NCI-H524 treated with DMSO at 0.1 percent for 48 hours (cell line): ENCODE results near the gene CHST13.

Experiments
- DNase-seq: peaks from one replicate; lab custom pipeline; 2025; lab: John Stamatoyannopoulos, UW

The CHST13 gene, protein sequence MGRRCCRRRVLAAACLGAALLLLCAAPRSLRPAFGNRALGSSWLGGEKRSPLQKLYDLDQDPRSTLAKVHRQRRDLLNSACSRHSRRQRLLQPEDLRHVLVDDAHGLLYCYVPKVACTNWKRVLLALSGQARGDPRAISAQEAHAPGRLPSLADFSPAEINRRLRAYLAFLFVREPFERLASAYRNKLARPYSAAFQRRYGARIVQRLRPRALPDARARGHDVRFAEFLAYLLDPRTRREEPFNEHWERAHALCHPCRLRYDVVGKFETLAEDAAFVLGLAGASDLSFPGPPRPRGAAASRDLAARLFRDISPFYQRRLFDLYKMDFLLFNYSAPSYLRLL

GRCh38 chr3:126523745-126524428 is at the start of gene CHST13:
TSS of gene CHST13 (plus strand) at chr3:126524155. CDS start at chr3:126524333, 178 bp downstream.
- peak; percentile 6 for DNase-seq

GRCh38 chr3:126474498-126475412 is 49.2 kb upstream of the CHST13 start:
- DNase-seq: no peak

- DNase-seq: peak; percentile 33
These were observed 48.4 kb upstream of the CHST13 start, which contains the start of gene ZXDC for GRCh38 chr3:126475413-126476114. TSS of gene ZXDC (minus strand) at chr3:126475891. CDS start at chr3:126475865, 26 bp downstream.

DNA sequence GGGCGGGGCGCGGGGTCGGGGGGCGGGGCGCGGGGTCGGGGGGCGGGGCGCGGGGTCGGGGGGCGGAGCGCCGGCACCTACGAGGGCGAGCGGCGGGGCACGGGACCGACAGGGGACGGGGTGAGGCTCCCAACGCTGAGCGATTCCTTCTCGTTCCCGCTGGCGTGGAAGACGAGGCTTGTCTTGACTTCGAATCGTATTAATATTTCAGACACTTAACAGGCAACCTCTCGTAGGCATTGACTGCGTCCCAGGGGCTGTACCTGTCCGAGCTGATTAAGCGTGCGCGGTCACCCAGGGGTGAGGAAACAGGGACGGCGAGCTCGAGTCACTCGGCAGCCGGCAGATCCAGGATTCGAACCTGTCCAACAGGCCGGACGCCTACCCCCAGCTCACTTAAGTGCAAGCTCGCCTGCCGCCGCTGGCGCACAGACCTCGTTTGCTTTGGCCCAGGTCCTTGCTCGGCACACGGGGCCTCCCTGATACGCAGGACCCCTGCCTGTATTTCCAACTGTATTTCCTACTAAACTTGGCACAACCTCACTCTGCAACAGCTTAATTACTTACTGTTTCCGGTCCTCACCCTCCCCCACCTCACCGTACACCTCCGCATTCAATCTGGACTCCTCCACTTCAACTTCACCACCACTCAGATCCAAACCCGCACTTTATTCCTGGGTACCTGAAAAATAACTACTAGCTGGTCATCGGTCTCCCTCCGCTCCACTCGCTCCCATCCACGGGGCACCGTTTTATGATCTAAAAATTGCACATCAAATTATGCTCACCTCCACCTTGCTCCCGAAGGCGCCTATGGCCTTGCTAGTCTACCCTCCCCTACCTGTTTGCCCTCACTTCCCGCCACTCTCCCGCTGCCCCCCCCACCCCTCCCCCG is 47.5 kb upstream of the CHST13 start:
- no peak for DNase-seq

DNA sequence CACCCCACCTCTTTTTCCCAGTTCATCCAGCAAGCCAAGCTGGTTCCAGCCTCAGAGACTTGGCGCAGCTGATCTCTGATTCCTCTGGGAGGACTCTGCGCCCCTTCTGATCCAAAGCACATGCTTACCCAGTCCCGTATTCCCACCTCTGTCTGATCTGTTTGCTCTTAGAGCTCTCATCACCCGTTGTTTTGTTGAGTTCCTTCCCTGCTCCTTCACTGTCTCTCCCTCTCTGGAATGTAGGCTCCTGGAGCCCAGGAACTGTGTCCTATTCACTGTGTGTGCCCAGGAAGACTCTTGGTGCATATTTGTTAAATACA is 46.9 kb upstream of the CHST13 start:
- DNase-seq: no peak

DNA sequence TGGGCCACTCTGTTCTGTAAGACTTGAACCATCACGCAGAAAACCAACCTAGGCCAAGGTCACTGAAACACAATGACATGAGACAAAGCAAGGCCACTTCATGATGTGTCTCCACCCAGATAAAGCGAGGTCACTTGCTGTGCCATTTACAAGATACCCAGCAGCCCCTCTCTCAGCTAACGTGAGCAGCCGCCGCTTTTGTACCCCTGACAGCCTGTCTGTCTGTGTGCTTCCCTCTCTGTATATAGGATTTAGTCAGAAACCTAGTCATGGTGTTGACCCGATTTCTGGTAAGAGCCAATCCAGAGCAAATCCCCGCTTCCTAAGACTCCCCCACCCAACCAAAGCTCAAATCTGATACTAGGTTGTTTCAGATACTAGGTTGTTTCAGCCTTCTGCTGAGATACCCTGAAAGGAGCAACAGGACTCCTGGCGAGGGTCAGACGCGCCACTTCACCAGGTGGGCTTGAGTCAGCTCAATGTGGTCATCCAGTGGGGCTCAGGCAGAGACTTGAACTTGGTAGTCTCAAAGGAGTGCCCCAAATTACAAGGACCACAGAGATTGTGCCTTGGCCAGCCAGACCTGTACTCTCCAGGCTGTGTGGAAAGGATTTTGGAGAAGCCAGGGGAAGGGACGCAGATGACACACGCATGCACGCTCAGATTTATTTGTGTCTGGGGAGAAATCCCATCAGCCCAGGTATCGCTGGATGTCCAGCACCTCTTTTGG is 45.2 kb upstream of the CHST13 start:
- DNase-seq: no peak

DNA sequence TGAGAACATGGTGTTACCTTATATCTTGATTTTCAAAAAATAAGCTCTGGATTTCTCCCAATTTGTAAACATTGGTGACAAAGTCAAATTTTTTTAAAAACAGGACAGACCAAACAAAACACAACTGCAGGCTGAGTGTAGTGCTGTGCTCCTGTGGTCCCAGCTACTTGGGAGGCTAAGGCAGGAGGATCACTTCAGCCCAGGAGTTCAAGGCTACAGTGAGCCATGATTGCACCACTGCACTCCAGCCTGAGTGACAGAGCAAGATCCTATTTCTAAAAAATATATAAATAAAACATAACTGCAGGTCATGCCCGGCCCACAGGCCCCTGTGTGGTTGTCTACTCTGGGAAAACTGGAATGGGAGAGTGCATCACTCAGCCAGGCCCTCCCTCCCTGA is 44.3 kb upstream of the CHST13 start:
- DNase-seq: no peak

DNA sequence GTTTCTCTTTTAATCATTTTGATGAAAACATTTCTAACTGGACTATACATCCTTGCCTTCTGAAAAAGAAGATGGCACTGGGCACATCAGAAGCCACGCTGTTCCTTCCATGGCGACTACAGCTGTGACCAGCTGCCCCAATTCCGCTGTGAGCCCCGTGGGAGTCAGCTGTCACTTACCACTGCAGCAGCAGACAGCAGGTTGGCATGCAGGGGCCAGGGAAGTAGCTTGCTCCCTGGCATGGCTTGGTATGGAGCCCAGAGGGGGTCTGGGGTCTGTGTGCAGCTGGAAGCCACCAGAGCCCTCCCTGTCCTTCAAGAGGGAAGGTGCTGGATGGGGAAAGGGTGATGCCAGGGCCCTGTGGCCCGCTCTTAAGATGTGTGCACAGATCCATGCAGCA is 43.7 kb upstream of the CHST13 start:
- DNase-seq: no peak

DNA sequence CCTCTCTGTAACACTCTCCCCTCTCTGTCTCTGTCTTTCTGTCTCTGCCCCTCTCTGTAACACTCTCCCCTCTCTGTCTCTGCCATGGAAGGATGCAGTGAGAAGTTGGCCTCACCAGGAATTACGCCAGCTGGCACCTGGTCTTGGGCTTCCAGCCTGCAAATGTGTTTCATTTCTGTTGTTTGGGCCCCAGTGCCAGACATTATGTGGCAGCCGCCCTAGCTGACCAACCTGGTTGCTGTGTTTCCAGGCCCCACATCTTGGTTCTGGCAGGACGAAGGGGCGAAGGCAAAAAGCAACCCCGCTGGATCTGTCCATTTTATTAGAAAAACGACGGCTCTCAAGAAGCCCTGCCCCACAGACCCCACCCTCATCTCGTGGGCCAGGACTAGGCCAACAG is 43.1 kb upstream of the CHST13 start:
- no peak for DNase-seq

DNA sequence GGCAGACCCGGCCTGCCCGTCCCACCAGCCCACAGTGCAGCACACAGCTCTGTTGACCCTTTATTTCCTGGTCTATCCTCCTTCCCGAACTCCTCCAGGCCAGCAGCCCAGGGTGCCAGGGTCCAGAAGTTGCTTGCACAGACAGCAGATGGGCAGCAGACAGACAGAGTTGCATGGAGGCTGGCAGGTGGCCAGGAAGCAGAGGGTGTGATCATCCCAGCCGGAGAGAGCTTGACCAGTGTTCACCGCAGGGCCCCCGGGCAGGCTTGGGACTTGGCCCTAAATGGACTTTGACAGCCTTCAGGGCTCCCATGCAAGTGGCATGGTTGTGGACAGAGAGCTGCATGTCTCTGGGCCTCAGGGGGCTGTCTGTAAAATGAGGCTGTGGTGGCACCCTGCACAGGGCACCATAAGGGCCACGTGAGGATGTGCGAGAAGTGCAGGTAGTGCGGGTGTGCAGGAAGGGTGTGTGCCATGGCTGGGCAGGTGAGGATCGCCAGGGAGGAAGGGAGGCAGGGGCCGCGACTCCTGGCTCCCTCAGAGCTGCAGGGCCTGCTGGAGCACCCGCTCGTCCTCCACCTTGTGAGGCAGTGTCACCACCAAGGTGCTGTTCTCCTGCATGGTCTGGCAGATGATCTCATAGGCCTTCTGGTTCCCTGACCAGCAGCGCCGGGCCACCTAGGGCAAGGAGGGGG is 42.0 kb upstream of the CHST13 start:
- DNase-seq: peak; percentile 35

GRCh38 chr3:126482503-126483255 is 41.3 kb upstream of the CHST13 start:
- DNase-seq: no peak

DNA sequence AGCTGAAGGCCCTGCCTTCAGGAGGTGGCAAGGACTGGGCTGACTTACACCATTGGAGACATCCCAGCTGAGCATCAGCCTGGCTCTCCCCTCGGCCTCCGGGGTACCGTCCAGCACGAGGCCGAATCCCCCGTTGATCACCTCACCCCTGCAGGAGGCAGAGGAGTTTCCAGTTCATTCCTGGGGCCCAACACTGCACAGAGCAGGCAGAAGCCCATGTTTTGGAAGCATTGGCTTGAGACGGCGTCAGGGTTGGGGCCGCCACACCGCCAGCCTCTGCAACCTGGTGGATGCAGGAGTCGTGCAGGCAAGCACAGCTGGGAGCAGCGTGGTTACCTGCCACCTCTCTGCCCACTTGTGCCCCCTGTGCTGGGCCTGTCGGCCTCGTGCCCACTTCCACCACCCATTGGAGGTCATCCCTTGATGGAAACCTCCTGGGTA is 40.6 kb upstream of the CHST13 start:
- DNase-seq: no peak

- no peak for DNase-seq
These were observed 39.8 kb upstream of the CHST13 start for GRCh38 chr3:126484148-126484547.

DNA sequence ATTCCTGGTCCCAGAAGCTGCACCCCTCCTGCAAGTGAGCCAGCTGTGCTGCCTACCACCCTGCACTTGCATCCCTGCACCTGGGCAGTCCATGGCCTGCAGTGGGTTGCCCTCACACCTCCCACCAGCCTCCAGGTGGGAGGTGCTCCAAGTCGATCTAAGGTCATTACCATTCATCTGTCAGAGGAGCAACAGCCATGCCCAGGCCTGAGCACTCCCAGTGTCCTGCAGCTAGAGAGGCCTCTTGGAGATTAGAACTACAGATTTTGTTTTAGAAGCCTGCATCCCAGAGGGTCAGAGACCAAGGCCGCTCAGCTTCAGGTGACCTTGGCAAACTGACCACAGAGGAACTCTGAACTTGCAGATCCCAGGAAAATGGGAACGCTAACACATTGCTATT is 39.3 kb upstream of the CHST13 start:
- DNase-seq: no peak

DNA sequence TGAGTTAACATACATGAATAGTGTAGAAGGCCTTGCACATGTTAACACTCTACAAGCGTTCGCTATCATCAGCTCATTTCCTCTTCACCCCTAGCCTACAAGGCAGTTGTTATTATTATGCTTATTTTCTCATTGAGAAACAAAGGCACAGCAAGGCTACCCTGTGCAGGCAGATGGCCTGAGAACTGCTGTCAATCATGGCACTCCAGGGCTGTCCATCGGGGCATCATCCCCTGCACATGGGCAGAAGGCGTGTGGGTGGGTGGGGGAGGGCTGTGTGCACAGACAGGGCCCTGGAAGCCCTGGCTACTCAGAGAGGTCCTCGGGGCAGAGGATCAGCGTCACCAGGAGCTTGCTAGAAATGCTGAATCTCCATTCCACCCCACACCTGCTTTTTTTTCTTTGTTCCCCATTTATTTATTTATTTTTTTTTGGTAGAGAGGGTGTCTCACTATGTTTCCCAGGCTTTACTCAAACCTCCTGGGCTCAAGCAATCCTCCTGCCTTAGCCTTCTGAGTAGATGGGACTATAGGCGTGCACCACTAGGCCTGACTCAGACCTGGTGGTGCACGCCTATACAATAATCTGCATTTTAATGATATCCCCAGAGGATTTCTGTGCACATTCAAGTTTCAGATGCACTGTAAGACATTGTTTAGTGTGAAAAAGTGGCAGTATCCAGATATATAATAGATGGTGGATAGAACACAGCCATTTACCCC is 38.6 kb upstream of the CHST13 start:
- no peak for DNase-seq

GRCh38 chr3:126485956-126486355 is 38.0 kb upstream of the CHST13 start:
- no peak for DNase-seq

- DNase-seq: peak; percentile 76
These were observed 37.6 kb upstream of the CHST13 start for GRCh38 chr3:126486360-126486847.
